DMS114 treated with DMSO at 0.1 percent for 48 hours (cell line): Measurements from ENCODE around the gene PSMG3.

ENCODE experiments used
- DNase-seq: peaks from one replicate; lab custom pipeline; 2025; ENCODE audit not compliant: unreplicated experiment; lab: John Stamatoyannopoulos, UW

Gene PSMG3

GRCh38 chr7:1546909-1547776, 22.7 kb downstream of the PSMG3 start:
- no peak for DNase-seq

DNA sequence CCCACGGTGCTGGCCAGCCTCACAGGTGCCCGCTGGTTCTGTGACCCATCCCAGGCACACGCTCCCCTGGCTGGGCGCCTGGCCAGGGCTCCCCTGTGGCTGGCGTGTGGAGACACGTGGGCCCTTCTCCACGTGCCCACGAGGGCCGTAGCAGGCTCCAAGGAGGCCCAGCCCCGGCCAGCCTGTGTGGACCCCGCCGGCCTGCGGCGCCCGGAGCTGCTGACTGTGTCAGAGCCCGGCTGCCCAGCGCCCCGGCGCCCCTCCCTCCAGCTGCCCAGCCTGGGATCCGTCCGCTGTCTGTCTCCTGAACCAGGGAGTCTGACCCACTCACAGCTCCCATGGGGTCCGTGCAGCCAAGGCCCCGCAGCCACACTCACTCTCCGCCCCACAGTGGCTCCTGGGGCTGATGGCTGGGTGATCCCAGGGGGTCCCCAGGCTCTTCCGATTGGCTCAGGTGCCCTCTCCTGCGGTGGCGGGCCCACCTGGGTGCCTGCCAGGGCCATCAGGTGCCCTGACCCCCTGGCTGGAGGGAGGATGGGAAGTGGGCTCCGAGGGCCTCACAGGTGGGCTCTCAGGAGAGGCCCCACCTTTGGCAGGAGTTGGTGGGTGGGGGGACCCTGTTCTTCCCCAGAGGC, 23.4 kb downstream of the PSMG3 start:
- DNase-seq: no peak

GRCh38 chr7:1545417-1546246, 24.2 kb downstream of the PSMG3 start:
- DNase-seq: no peak

GRCh38 chr7:1544896-1545416, 24.9 kb downstream of the PSMG3 start:
- no peak for DNase-seq

DNA sequence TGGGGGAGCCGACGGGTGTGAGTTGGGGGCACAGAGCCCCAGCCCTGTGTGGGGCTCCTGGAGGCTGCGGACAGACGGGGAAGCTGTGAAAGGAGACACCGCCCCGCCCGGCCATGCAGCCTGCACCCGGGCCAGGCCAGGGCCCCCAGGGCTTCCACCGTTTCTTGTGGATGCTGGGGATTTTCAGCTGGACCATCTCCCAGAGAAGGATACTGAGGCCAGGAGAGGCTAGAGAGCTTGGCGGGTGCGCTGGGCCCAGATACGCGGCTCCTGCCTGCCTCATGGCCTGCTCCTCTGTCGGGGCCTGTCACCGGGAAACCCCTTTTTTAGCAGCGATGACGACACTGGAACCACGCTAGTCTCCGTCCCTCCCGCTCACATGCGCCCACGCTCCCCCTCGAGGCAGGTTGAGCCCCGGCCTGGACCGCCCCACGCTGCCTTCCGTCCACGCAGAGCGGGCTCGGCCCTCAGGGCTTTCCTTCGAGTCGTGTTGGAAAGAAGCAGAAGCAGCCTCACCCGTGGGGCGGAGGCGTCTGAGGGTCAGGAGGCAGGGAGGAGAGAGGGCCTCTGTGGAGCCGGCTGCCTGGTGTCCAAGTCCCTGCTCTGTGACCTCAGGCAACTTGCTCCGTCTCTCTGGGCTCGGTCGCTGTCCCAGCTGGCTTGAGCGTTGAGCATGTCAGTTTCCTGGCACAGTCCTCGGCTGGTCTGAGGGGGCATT, 25.5 kb downstream of the PSMG3 start:
- DNase-seq: no peak

DNA sequence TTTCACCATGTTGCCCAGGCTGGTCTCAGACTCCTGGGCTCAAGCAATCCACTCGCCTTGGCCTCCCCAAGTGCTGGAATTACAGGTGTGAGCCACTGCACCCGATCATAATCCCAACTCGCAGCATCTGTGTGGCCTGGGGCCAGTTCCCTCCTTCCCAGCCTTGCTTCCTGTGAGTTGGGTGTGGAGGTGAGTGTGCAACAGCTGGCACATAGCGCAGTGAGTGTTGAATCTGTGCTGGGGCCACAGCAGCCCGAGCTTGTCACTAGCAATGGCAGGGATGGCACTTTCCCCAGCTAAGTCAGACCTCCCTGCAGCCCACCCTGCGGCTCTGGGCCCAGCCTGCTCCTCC, 26.0 kb downstream of the PSMG3 start:
- DNase-seq: no peak

GRCh38 chr7:1542841-1543747, 26.7 kb downstream of the PSMG3 start:
- DNase-seq: no peak

DNA sequence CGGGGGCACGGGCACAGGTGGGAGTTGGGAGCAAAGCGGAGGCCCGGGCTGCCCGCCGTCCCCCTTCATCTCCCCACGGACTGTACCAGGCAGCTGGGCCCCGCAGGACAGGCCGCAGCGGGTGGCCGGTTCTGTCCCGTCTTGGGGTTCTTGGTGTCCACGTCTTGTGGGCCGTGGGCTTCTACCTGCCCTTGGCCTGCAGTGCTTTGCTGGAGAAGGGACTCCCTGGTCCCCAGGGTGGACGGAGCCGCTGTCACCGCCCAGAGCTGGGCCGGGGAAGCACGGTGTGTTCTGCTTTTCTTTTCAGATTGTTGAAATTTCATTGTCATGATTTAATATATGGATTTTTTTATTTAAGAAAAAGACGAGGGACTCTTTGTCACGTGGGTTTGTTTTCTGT, 27.5 kb downstream of the PSMG3 start:
- no peak for DNase-seq

DNA sequence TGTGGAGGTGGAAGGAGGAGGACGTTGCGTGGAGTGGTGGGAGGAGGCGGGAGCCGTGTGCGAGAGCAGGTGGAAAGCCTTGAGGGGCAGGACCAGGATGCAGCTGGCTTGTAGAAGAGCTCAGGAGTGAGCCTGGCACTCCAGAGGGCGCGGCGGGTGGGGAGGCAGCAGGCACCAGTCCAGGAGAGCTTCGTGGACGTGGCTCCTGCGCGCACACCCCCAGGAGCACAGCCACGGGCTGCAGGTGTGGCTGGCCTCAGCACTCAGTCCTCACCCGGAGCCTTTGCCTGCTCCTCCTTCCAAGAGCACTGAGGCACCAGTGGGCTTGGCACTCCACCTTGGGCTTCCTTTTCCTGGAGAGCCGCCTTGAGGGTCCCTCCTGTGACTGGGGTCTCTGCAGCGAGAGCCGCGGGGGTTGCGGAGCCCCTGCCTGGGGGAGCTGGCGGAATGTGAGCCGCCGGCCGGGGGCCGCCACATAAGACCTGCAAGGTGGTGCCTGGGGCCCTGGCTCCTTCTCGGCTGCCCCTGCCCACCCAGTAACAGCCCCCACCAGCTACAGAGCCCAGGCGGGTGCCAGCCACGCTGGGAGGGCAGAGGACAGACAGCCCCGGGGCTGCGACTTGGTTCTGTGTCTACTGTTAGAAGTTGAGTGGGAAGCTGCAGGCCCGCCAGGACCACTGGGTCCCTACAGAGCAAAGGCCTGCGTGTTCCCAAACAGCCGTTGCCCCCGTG, 28.2 kb downstream of the PSMG3 start:
- DNase-seq: no peak

DNA sequence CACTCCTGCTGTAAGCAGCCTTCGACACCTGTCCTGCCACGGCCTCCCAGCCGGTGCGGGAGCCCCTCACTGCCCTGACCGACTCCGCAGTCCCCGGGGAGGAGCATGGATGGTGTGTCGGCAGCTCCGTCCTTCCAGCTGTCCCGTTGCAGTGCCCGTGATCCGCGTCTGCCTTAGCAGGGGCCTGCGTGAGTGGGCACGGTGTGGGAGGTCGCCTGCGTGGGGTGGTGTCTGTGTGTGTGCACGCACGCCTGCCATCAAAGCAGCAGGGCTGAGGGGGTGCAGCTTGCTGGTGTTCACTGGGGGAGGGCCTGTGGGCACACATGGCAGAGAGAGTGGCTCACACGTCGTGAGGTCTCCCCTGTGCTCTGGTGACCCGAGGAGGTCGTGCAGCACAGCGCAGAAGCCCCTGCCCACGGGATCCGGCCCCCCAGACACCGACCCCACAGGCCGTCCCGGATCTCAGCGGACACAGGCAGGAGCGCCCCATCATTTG, 29.0 kb downstream of the PSMG3 start:
- no peak for DNase-seq

- DNase-seq: no peak
Observed at GRCh38 chr7:1539882-1540775, 29.7 kb downstream of the PSMG3 start.

DNA sequence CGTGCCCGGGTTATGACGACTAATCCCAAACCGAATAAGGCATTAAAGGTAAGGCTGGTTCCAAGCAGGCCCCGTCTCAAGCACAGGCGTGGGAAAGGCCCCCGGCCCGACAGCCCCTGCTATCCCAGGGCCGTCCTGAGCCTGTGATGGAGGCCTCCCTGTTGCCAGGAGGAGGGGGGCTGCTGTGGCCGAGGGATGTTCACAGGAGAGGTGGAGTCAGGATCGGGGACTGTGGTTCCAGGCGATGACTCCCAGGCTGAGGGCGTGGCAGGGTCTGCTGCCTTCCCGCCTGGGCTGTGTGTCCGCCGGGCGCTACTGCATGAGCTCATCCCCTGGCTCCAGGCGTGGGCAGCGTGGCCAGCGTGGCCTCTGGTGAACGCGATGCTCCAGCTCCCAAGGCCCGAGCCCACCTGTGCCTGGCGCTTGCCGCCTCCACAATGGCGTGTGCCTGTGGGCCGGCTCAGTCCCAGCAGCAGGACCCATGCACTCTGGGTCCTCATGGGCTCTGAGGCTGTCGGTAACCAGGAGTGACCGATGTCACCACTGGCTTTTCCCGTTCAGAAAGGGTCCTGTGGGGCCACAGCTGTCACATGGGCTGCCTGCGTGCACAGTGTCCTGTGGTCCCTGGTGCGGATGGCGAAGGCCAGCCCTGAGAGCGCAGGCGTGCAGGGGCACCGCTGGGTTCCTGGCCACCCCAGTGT, 30.5 kb downstream of the PSMG3 start:
- no peak for DNase-seq

- no peak for DNase-seq
Observed at GRCh38 chr7:1538544-1539180, 31.2 kb downstream of the PSMG3 start.

DNA sequence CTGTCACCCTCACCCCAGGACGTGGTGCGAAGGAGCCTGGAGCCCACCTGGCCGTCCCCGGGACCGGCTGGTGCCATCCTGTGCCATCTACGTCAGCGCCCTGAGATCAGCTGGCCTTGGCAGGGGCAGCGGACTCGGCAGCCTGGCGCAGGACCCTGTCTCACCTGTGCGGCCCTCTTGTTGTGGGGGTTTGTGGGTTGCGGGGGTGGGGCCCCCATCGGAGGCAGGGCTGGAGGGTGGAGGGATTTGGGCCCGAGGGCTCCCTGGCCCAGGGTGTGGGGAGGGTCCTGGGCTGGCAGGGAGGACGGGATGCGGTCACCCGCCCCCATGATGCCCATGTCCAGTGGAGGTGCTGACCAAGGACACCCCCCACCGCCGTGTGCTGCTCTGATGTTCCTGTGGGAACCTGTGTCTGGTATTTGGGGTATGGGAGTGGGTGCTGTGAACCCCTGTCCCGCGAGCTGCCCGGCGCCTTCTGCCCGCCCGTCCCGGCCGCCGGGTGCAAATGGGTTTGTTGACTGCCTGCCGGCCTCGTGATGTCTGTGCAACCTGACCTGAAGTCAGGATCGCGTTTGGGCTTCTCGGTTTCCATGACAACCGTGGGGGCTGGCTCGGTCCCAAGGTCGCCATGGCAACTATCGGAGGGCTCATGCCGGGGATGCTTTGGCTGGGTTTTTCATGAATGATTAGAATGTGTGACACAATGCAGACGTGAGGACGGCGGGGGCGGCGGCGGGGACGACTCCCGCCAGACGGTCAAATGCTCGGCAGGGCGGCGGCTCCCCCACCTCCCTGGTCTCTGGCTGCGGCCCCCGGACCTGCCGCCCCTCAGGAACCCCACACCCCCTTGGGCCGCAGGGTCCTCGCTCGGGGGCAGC, 32.1 kb downstream of the PSMG3 start:
- no peak for DNase-seq

DNA sequence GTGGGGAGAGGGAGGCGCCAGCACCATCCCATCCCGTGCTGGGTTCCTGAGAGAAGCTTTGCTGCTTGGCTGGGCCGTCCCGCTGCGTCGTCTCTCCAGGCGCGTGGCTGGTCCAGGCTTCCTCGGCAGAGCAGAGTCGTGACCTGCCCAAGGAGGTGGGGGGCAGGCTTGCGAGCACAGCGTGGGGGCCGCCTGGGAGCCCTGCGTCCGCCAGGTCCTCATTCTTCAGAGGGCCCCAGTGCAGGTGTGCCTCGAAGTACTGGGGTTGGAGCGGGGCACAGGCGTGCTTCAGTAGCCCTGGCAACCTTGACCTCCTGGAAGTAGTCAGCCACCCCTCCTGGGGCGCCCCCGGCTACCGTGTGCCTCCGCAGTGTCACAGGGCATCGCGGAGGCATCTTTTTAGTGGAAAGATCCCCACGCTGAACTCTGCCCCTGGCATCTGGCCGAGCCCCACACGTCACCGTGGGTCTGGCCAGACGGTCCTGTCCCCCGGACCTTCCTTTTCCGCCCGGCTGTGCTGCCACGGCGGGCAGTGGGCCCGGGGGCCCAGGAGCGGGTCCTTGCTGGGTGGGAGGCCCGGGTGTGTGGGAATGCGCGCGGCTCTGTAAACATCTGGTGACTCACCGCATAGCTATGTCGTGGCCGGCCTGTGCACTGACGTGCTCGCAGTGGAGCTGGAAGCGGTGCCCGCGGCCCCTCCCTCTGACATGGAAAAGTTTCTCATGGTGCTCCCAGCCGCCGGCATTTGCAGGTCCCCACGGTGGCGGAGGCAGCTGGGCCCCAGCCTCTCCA, 32.9 kb downstream of the PSMG3 start:
- DNase-seq: no peak
